Ishikawa (cell line): Measurements from ENCODE around the gene AKAP6.

ENCODE experiments used
- EP300 ChIP-seq: IDR thresholded peaks from 2 replicates; pipeline ENCODE4 v1.6.1; 2012; ENCODE audit warnings: borderline replicate concordance
- MAX ChIP-seq: IDR thresholded peaks from 2 replicates; pipeline ENCODE4 v1.6.1; 2012
- USF1 ChIP-seq: IDR thresholded peaks from 2 replicates; pipeline ENCODE4 v1.6.1; 2012
- YY1 ChIP-seq: IDR thresholded peaks from 2 replicates; pipeline ENCODE4 v1.6.1; 2012; ENCODE audit warnings: low read depth

GRCh38 chr14:32542507-32542906, 213.4 kb downstream of the AKAP6 start:
- no peak for TF ChIP-seq EP300
- no peak for TF ChIP-seq USF1
- TF ChIP-seq MAX, result no peak
- no peak for TF ChIP-seq YY1
